Adipose tissue (tissue), 3 donors: ENCODE data around the gene SLC45A1. TPM values are rescaled to one million over a fixed set of nuclear protein-coding genes. Genes with fewer than 3 reads are reported as not detected.

Experiments
- H3K27ac ChIP-seq: one replicate; pipeline ENCODE4 v1.5.1; 2013; ENCODE audit warnings: low read depth, low read length
- WGBS, 3 donors: extraction: QIAGEN DNeasy Blood & Tissue Kit; methylation state at CpG; one replicate each; pipeline ENCODE4 v1.1.7; 2013; 5-methylcytosine and 5-hydroxymethylcytosine counted together
- polyA plus RNA-seq, 3 donors: library from polyadenylated mRNA; stranded (reverse); fragments of 200-250 nt; gene quantifications; one replicate each; pipeline ENCODE4 v1.2.3, GENCODE V29; 2013
- donor health status: healthy with polysubstance abuse.
- donor health status: Bipolar disorder and iron deficiency.
- donor health status: healthy.

The SLC45A1 gene
- polyA plus RNA-seq, 3 donors, result 0.78 to 1.5 (median 1.4) TPM

- no peak overlapping the region for H3K27ac ChIP-seq
- WGBS, 3 donors, result 23 to 35% (median 27%) methylated on average over 21 of the region's 21 CpGs
Observed at GRCh38 chr1:8348777-8349472, 31.0 kb downstream of the SLC45A1 start.

GRCh38 chr1:8349473-8349865, 31.6 kb downstream of the SLC45A1 start:
- 76 to 91% (median 86%) methylated on average over 9 of the region's 9 CpGs for WGBS, 3 donors
- no peak overlapping the region for H3K27ac ChIP-seq

- 43 to 56% (median 45%) methylated on average over 14 of the region's 14 CpGs for WGBS, 3 donors
- H3K27ac ChIP-seq, result no peak overlapping the region
Observed at GRCh38 chr1:8349961-8350360, 32.0 kb downstream of the SLC45A1 start.

GRCh38 chr1:8350914-8351684, 33.2 kb downstream of the SLC45A1 start:
- no peak overlapping the region for H3K27ac ChIP-seq
- 85 to 90% (median 87%) methylated on average over 23 to 24 of the region's 24 CpGs for WGBS, 3 donors

GRCh38 chr1:8351693-8352470, 34.0 kb downstream of the SLC45A1 start:
- H3K27ac ChIP-seq, result no peak overlapping the region
- WGBS, 3 donors, result 72 to 75% (median 73%) methylated on average over 13 of the region's 13 CpGs

- no peak overlapping the region for H3K27ac ChIP-seq
- WGBS, 3 donors, result 56 to 71% (median 63%) methylated on average over 15 of the region's 15 CpGs
Observed at GRCh38 chr1:8352471-8352845, 34.5 kb downstream of the SLC45A1 start.

GRCh38 chr1:8352886-8353785, 35.2 kb downstream of the SLC45A1 start:
- 51 to 74% (median 57%) methylated on average over 21 of the region's 21 CpGs for WGBS, 3 donors
- H3K27ac ChIP-seq, result no peak overlapping the region

GRCh38 chr1:8354038-8354437, 36.1 kb downstream of the SLC45A1 start:
- 70 to 75% (median 72%) methylated on average over 8 of the region's 8 CpGs for WGBS, 3 donors
- H3K27ac ChIP-seq, result no peak overlapping the region

GRCh38 chr1:8355439-8356255, 37.7 kb downstream of the SLC45A1 start:
- no peak overlapping the region for H3K27ac ChIP-seq
- 87 to 90% (median 88%) methylated on average over 24 of the region's 24 CpGs for WGBS, 3 donors

- no peak overlapping the region for H3K27ac ChIP-seq
- WGBS, 3 donors, result 90 to 94% (median 92%) methylated on average over 27 of the region's 27 CpGs
Observed at GRCh38 chr1:8356256-8357209, 38.6 kb downstream of the SLC45A1 start.

GRCh38 chr1:8357329-8358101, 39.6 kb downstream of the SLC45A1 start:
- no peak overlapping the region for H3K27ac ChIP-seq
- 75 to 83% (median 77%) methylated on average over 14 of the region's 14 CpGs for WGBS, 3 donors

- 92 to 95% (median 93%) methylated on average over 44 to 46 of the region's 46 CpGs for WGBS, 3 donors
Observed at GRCh38 chr1:8358241-8358896, 40.5 kb downstream of the SLC45A1 start.

GRCh38 chr1:8358897-8359616, 41.1 kb downstream of the SLC45A1 start:
- WGBS, 3 donors, result 89 to 94% (median 91%) methylated on average over 23 to 26 of the region's 26 CpGs
- no peak overlapping the region for H3K27ac ChIP-seq

More at GRCh38 chr1:8358241-8358896, 40.5 kb downstream of the SLC45A1 start:
- H3K27ac ChIP-seq, result no peak overlapping the region

- WGBS, 3 donors, result 94 to 95% (median 95%) methylated on average over 36 to 44 of the region's 44 CpGs
- no peak overlapping the region for H3K27ac ChIP-seq
Observed at GRCh38 chr1:8359617-8360481, 41.9 kb downstream of the SLC45A1 start.
